Trophoblast cell (in vitro differentiated cells and primary cell): ENCODE data around the gene MCM3AP.

ENCODE experiments used
- DNase-seq, 2 donors: peaks; one replicate each; pipeline ENCODE4 v3.0.0-alpha.2; 2016
- H2AFZ ChIP-seq: 2 replicates; pipeline ENCODE4 v1.6.1; 2013; ENCODE audit warnings: low read length, moderate library complexity, mild to moderate bottlenecking; ENCODE audit not compliant: insufficient read depth, poor library complexity
- H2AK5ac ChIP-seq: 2 replicates; pipeline ENCODE4 v1.6.1; 2013; ENCODE audit warnings: mild to moderate bottlenecking, low read length
- H2BK120ac ChIP-seq: 2 replicates; pipeline ENCODE4 v1.6.1; 2013; ENCODE audit warnings: low read length, mild to moderate bottlenecking, moderate library complexity; ENCODE audit not compliant: insufficient read depth, poor library complexity
- H2BK12ac ChIP-seq: 2 replicates; pipeline ENCODE4 v1.6.1; 2013; ENCODE audit warnings: mild to moderate bottlenecking, low read length, moderate library complexity
- H2BK5ac ChIP-seq: 2 replicates; pipeline ENCODE4 v1.6.1; 2013; ENCODE audit warnings: low read length, low read depth, moderate library complexity, mild to moderate bottlenecking; ENCODE audit not compliant: poor library complexity
- H3K14ac ChIP-seq: 2 replicates; pipeline ENCODE4 v1.6.1; 2013; ENCODE audit warnings: mild to moderate bottlenecking, low read length
- H3K18ac ChIP-seq: 2 replicates; pipeline ENCODE4 v1.6.1; 2013; ENCODE audit warnings: mild to moderate bottlenecking, low read length
- H3K23ac ChIP-seq: 2 replicates; pipeline ENCODE4 v1.6.1; 2013; ENCODE audit warnings: low read length
- H3K27ac ChIP-seq: 2 replicates; pipeline ENCODE4 v1.5.1; 2013; ENCODE audit warnings: low read depth, mild to moderate bottlenecking, inconsistent platforms, low read length, moderate library complexity
- H3K27me3 ChIP-seq: 2 replicates; pipeline ENCODE4 v1.6.1; 2013; ENCODE audit warnings: inconsistent platforms, mild to moderate bottlenecking, low read length, moderate library complexity; ENCODE audit not compliant: insufficient read depth
- H3K36me3 ChIP-seq, 2 experiments: 1 replicate in 1 of 2; 2 replicates in 1 of 2; pipeline ENCODE4 v1.6.1; 2013; ENCODE audit warnings: low read length in 2 of 2, mild to moderate bottlenecking in 2 of 2, moderate library complexity in 1 of 2; ENCODE audit not compliant: insufficient read depth in 2 of 2, control insufficient read depth in 1 of 2
- H3K4ac ChIP-seq: 2 replicates; pipeline ENCODE4 v1.6.1; 2013; ENCODE audit warnings: low read depth, mild to moderate bottlenecking, low read length, moderate library complexity
- H3K4me1 ChIP-seq, 2 experiments: 1 replicate in 1 of 2; 2 replicates in 1 of 2; pipeline ENCODE4 v1.6.1; 2013; ENCODE audit warnings: low read length in 2 of 2, mild to moderate bottlenecking in 2 of 2, moderate library complexity in 1 of 2; ENCODE audit not compliant: insufficient read depth in 2 of 2, control insufficient read depth in 1 of 2
- H3K4me2 ChIP-seq: 2 replicates; pipeline ENCODE4 v1.6.1; 2013; ENCODE audit warnings: inconsistent platforms, mild to moderate bottlenecking, low read length, moderate library complexity
- H3K4me3 ChIP-seq: 2 replicates; pipeline ENCODE4 v1.5.1; 2013; ENCODE audit warnings: mild to moderate bottlenecking, low read depth, low read length, inconsistent platforms
- H3K79me1 ChIP-seq: one replicate; pipeline ENCODE4 v1.6.1; 2013; ENCODE audit warnings: low read length
- H3K79me2 ChIP-seq: 2 replicates; pipeline ENCODE4 v1.6.1; 2013; ENCODE audit warnings: low read length, mild to moderate bottlenecking; ENCODE audit not compliant: control insufficient read depth, insufficient read depth, poor library complexity
- H3K9ac ChIP-seq: 2 replicates; pipeline ENCODE4 v1.6.1; 2013; ENCODE audit warnings: mild to moderate bottlenecking, low read length
- H3K9me3 ChIP-seq: 2 replicates; pipeline ENCODE4 v1.6.1; 2013; ENCODE audit warnings: low read depth, mild to moderate bottlenecking, control low read depth, inconsistent platforms, low read length; ENCODE audit not compliant: insufficient read depth
- H4K12ac ChIP-seq: 2 replicates; pipeline ENCODE4 v1.6.1; 2013; ENCODE audit warnings: low read depth, mild to moderate bottlenecking, low read length, moderate library complexity
- H4K8ac ChIP-seq: 2 replicates; pipeline ENCODE4 v1.6.1; 2013; ENCODE audit warnings: low read depth, mild to moderate bottlenecking, low read length, moderate library complexity
- H4K91ac ChIP-seq: one replicate; pipeline ENCODE4 v1.6.1; 2013; ENCODE audit warnings: low read depth, mild to moderate bottlenecking, low read length, moderate library complexity
- WGBS: extraction: QIAGEN DNeasy Blood & Tissue Kit; methylation state at CpG from one replicate; pipeline ENCODE4 v1.1.7; 2013; ENCODE audit warnings: missing lambda C conversion rate; ENCODE audit not compliant: insufficient read length, insufficient coverage; ENCODE audit errors: extremely low coverage; 5-methylcytosine and 5-hydroxymethylcytosine counted together

Gene MCM3AP

DNA sequence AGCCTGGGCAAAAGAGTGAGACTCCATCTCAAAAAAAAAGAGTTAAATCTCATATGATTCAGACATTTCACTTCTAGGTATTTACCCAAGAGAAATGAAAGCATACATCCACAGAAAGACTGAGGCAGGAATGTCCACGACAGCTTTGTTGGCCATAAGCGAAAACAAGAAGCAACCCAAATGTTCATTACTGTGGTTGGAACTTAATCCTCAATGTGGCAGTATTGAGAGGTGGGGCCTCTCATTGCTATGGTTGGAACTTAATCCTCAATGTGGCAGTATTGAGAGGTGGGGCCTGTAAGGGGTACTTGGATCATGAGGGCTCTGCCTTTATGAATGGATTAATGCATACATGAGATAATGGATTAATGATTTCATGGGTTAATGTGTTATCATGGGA is 23.0 kb upstream of the MCM3AP start:
- no peaks in the 10 kb centered on the region for H3K79me1 ChIP-seq
- no peak overlapping the region for H3K18ac ChIP-seq
- H3K4ac ChIP-seq, result no peak overlapping the region
- H4K8ac ChIP-seq, result no peak overlapping the region
- H2BK120ac ChIP-seq, result no peak overlapping the region
- no peak overlapping the region for H3K9ac ChIP-seq
- no peak overlapping the region for H4K12ac ChIP-seq
- no peak overlapping the region for H4K91ac ChIP-seq
- H2BK12ac ChIP-seq, result no peak overlapping the region
- no peak overlapping the region for H3K4me3 ChIP-seq
- H3K14ac ChIP-seq, result no peak overlapping the region
- no CpG with 5 or more reads among the region's 2 CpGs for WGBS
- H3K23ac ChIP-seq, result no peak overlapping the region
- DNase-seq, result no peak
- H2AFZ ChIP-seq, result no peak overlapping the region
- no peaks in the 10 kb centered on the region for H3K27me3 ChIP-seq
- H3K27ac ChIP-seq, result no peak overlapping the region
- H3K4me1 ChIP-seq, result no peaks in the 10 kb centered on the region
- no peak overlapping the region for H3K4me2 ChIP-seq
- no peaks in the 10 kb centered on the region for H3K79me2 ChIP-seq
- H2BK5ac ChIP-seq, result no peak overlapping the region
- H3K36me3 ChIP-seq, result peaks cover 10 to 16% of the 10 kb centered on the region in 2 experiments
- no peak overlapping the region for H2AK5ac ChIP-seq
- no peaks in the 10 kb centered on the region for H3K9me3 ChIP-seq

- H3K36me3 ChIP-seq, result peaks cover 7 to 12% of the 10 kb centered on the region in 2 experiments
- H4K12ac ChIP-seq, result no peak overlapping the region
- H2AFZ ChIP-seq, result no peak overlapping the region
- WGBS, result no CpG with 5 or more reads among the region's 2 CpGs
- H3K27me3 ChIP-seq, result no peaks in the 10 kb centered on the region
- no peak overlapping the region for H3K4me2 ChIP-seq
- no peak overlapping the region for H3K18ac ChIP-seq
- no peaks in the 10 kb centered on the region for H3K79me2 ChIP-seq
- no peak overlapping the region for H4K8ac ChIP-seq
- H3K79me1 ChIP-seq, result no peaks in the 10 kb centered on the region
- H2BK5ac ChIP-seq, result no peak overlapping the region
- no peak overlapping the region for H2BK12ac ChIP-seq
- no peak overlapping the region for H3K23ac ChIP-seq
- no peak overlapping the region for H3K14ac ChIP-seq
- peak; percentile 45 for DNase-seq
- H2AK5ac ChIP-seq, result no peak overlapping the region
- H3K4ac ChIP-seq, result no peak overlapping the region
- H3K9me3 ChIP-seq, result no peaks in the 10 kb centered on the region
- H3K27ac ChIP-seq, result no peak overlapping the region
- no peak overlapping the region for H3K4me3 ChIP-seq
- no peak overlapping the region for H3K9ac ChIP-seq
- H3K4me1 ChIP-seq, result no peaks in the 10 kb centered on the region
- no peak overlapping the region for H2BK120ac ChIP-seq
- no peak overlapping the region for H4K91ac ChIP-seq
These were observed 22.2 kb upstream of the MCM3AP start for GRCh38 chr21:46307625-46308024.

GRCh38 chr21:46304955-46305354 is 19.5 kb upstream of the MCM3AP start:
- H2AFZ ChIP-seq, result no peak overlapping the region
- H4K91ac ChIP-seq, result no peak overlapping the region
- H3K4me1 ChIP-seq, result no peaks in the 10 kb centered on the region
- H4K8ac ChIP-seq, result no peak overlapping the region
- no peak overlapping the region for H3K4me2 ChIP-seq
- no peak overlapping the region for H2BK12ac ChIP-seq
- H3K27me3 ChIP-seq, result no peaks in the 10 kb centered on the region
- no peaks in the 10 kb centered on the region for H3K79me2 ChIP-seq
- no peaks in the 10 kb centered on the region for H3K79me1 ChIP-seq
- H3K36me3 ChIP-seq, result peaks cover 19 to 21% of the 10 kb centered on the region in 2 experiments
- no peak overlapping the region for H3K14ac ChIP-seq
- H3K9ac ChIP-seq, result no peak overlapping the region
- no peak overlapping the region for H3K18ac ChIP-seq
- H3K27ac ChIP-seq, result no peak overlapping the region
- no peak overlapping the region for H2BK120ac ChIP-seq
- H2AK5ac ChIP-seq, result no peak overlapping the region
- peak overlapping the region; percentile 3 for H3K23ac ChIP-seq
- H4K12ac ChIP-seq, result no peak overlapping the region
- no peak overlapping the region for H2BK5ac ChIP-seq
- no peak overlapping the region for H3K4me3 ChIP-seq
- DNase-seq, result peak in 1 of 2 donors; percentile 22
- H3K4ac ChIP-seq, result no peak overlapping the region
- no peaks in the 10 kb centered on the region for H3K9me3 ChIP-seq
- WGBS, result no CpG with 5 or more reads among the region's 11 CpGs

GRCh38 chr21:46304437-46304836 is 19.0 kb upstream of the MCM3AP start:
- no peak for DNase-seq
- no CpG with 5 or more reads among the region's 5 CpGs for WGBS

More at GRCh38 chr21:46304437-46304836, 19.0 kb upstream of the MCM3AP start:
- H3K23ac ChIP-seq, result peak overlapping the region; percentile 3
- no peaks in the 10 kb centered on the region for H3K4me1 ChIP-seq
- H3K18ac ChIP-seq, result no peak overlapping the region
- peaks cover under 1% of the 10 kb centered on the region for H3K9me3 ChIP-seq
- no peak overlapping the region for H3K4ac ChIP-seq
- H3K4me2 ChIP-seq, result no peak overlapping the region
- no peaks in the 10 kb centered on the region for H3K79me1 ChIP-seq
- no peak overlapping the region for H2BK120ac ChIP-seq
- H2BK12ac ChIP-seq, result no peak overlapping the region
- H2AK5ac ChIP-seq, result no peak overlapping the region
- H3K27ac ChIP-seq, result no peak overlapping the region
- H3K9ac ChIP-seq, result peak overlapping the region; percentile 14
- no peaks in the 10 kb centered on the region for H3K27me3 ChIP-seq
- no peak overlapping the region for H3K4me3 ChIP-seq
- H2AFZ ChIP-seq, result no peak overlapping the region
- H4K91ac ChIP-seq, result no peak overlapping the region
- no peak overlapping the region for H4K8ac ChIP-seq
- H2BK5ac ChIP-seq, result no peak overlapping the region
- no peak overlapping the region for H3K14ac ChIP-seq
- H4K12ac ChIP-seq, result no peak overlapping the region
- peaks cover 21 to 25% of the 10 kb centered on the region in 2 experiments for H3K36me3 ChIP-seq
- H3K79me2 ChIP-seq, result no peaks in the 10 kb centered on the region
